Neural cell (in vitro differentiated cells): ENCODE data around the gene SLC25A21. TPM values are rescaled to one million over a fixed set of nuclear protein-coding genes. Genes with fewer than 3 reads are reported as not detected.
"Not testable (repeated sequence)": the region's sequence is repeated elsewhere in the genome, so short reads cannot be mapped to it uniquely, and the experiment has no call there.

Experiments used
- H2AFZ ChIP-seq: fragments of 200-600, 300-800 bp; sonication (generic), shearing (Covaris generic); 2 replicates; pipeline ENCODE4 v1.6.0; 2014; ENCODE audit warnings: low read depth, mild to moderate bottlenecking, antibody characterized with exemption, low read length, moderate library complexity
- H3F3A ChIP-seq: fragments of 200-600 bp; shearing (Covaris generic); 2 replicates; pipeline ENCODE4 v1.6.1; 2016; ENCODE audit warnings: mild to moderate bottlenecking, moderate library complexity, mixed read lengths, antibody characterized with exemption, low read length; ENCODE audit not compliant: insufficient read depth, poor library complexity, severe bottlenecking
- H3K27ac ChIP-seq: fragments of 200-600, 300-800 bp; sonication (generic), shearing (Covaris generic); 2 replicates; pipeline ENCODE4 v1.5.1; 2014; ENCODE audit warnings: mild to moderate bottlenecking, low read length, moderate library complexity
- H3K27me3 ChIP-seq: fragments of 300-800, 200-600 bp; sonication (generic), shearing (Covaris generic); 2 replicates; pipeline ENCODE4 v1.6.0; 2014; ENCODE audit warnings: mild to moderate bottlenecking, low read depth, low read length, moderate library complexity; ENCODE audit not compliant: insufficient read depth
- H3K36me3 ChIP-seq: fragments of 300-800, 200-600 bp; sonication (generic), shearing (Covaris generic); 2 replicates; pipeline ENCODE4 v1.5.1; 2014; ENCODE audit warnings: mild to moderate bottlenecking, antibody characterized with exemption, low read length, moderate library complexity; ENCODE audit not compliant: insufficient read depth
- H3K4me2 ChIP-seq: fragments of 300-800, 200-600 bp; sonication (generic), shearing (Covaris generic); 2 replicates; pipeline ENCODE4 v1.6.0; 2014; ENCODE audit warnings: mild to moderate bottlenecking, low read length
- H3K4me3 ChIP-seq: fragments of 300-800, 200-600 bp; sonication (generic), shearing (Covaris generic); 2 replicates; pipeline ENCODE4 v1.5.1; 2014; ENCODE audit warnings: mild to moderate bottlenecking, low read length, moderate library complexity
- H3K79me2 ChIP-seq: fragments of 200-600 bp; shearing (Covaris generic); replicated peaks from 2 replicates; pipeline ENCODE4 v1.6.0; 2014; ENCODE audit warnings: mild to moderate bottlenecking, low read length, moderate library complexity; ENCODE audit not compliant: insufficient read depth
- H3K9ac ChIP-seq: fragments of 300-800, 200-600 bp; sonication (generic), shearing (Covaris generic); 2 replicates; pipeline ENCODE4 v1.6.1; 2016; ENCODE audit warnings: mild to moderate bottlenecking, low read length, mixed read lengths
- H3K9me2 ChIP-seq: fragments of 200-600 bp; shearing (Covaris generic); 2 replicates; pipeline ENCODE4 v1.6.1; 2016; ENCODE audit warnings: mild to moderate bottlenecking, low read length, mixed read lengths; ENCODE audit not compliant: insufficient read depth
- H3K9me3 ChIP-seq: fragments of 200-600, 300-800 bp; sonication (generic), shearing (Covaris generic); 2 replicates; pipeline ENCODE4 v1.6.1; 2016; ENCODE audit warnings: mild to moderate bottlenecking, mixed run types, low read length, moderate library complexity, mixed read lengths
- H4K20me1 ChIP-seq: fragments of 200-600 bp; shearing (Covaris generic); 2 replicates; pipeline ENCODE4 v1.6.1; 2016; ENCODE audit warnings: mild to moderate bottlenecking, mixed run types; ENCODE audit not compliant: insufficient read depth
- MXI1 ChIP-seq: fragments of 450-650 bp; conservative IDR thresholded peaks from 2 replicates; pipeline ENCODE4 v1.6.1; 2014; ENCODE audit warnings: antibody characterized with exemption, mild to moderate bottlenecking; ENCODE audit not compliant: poor library complexity, severe bottlenecking
- POLR2AphosphoS5 ChIP-seq: IDR thresholded peaks from 2 replicates; pipeline ENCODE4 v1.6.1; 2012
- REST ChIP-seq: IDR thresholded peaks from 2 replicates; pipeline ENCODE4 v1.6.1; 2012; ENCODE audit warnings: borderline replicate concordance
- SMC3 ChIP-seq: fragments of 450-650 bp; conservative IDR thresholded peaks from 2 replicates; pipeline ENCODE4 v1.6.1; 2014; ENCODE audit warnings: antibody characterized with exemption, mild to moderate bottlenecking, moderate library complexity; ENCODE audit not compliant: poor library complexity
- TAF1 ChIP-seq: IDR thresholded peaks from 2 replicates; pipeline ENCODE4 v1.6.1; 2012; ENCODE audit warnings: low read depth
- polyA plus RNA-seq: library from polyadenylated mRNA; depleted of rRNA; stranded (reverse); fragments of >200 nt; gene quantifications from 2 replicates; pipeline ENCODE4 v1.2.3, GENCODE V29; 2014
- TF ChIP-seq, protein P1 (sequence below): fragments of 450-650 bp; IDR thresholded peaks from 2 replicates; pipeline ENCODE4 v1.5.1; 2014; ENCODE audit warnings: antibody characterized with exemption, mild to moderate bottlenecking, moderate library complexity; ENCODE audit not compliant: poor library complexity, severe bottlenecking

SLC25A21 gene
- polyA plus RNA-seq, 1 donor from 2014 or later = 0.35 TPM

- no peaks in the 10 kb centered on the region for H3K36me3 ChIP-seq
- no peaks in the 10 kb centered on the region for H3K79me2 ChIP-seq
- no peak overlapping the region for H3K4me2 ChIP-seq
- no peak overlapping the region for H2AFZ ChIP-seq
- no peak overlapping the region for H3K4me3 ChIP-seq
- no peak overlapping the region for H3K27ac ChIP-seq
- H4K20me1 ChIP-seq = no peaks in the 10 kb centered on the region
- TF ChIP-seq POLR2AphosphoS5 = no peak
- TF ChIP-seq, protein P1, sequence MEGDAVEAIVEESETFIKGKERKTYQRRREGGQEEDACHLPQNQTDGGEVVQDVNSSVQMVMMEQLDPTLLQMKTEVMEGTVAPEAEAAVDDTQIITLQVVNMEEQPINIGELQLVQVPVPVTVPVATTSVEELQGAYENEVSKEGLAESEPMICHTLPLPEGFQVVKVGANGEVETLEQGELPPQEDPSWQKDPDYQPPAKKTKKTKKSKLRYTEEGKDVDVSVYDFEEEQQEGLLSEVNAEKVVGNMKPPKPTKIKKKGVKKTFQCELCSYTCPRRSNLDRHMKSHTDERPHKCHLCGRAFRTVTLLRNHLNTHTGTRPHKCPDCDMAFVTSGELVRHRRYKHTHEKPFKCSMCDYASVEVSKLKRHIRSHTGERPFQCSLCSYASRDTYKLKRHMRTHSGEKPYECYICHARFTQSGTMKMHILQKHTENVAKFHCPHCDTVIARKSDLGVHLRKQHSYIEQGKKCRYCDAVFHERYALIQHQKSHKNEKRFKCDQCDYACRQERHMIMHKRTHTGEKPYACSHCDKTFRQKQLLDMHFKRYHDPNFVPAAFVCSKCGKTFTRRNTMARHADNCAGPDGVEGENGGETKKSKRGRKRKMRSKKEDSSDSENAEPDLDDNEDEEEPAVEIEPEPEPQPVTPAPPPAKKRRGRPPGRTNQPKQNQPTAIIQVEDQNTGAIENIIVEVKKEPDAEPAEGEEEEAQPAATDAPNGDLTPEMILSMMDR = no peak
- TF ChIP-seq TAF1 = no peak
- no peak for TF ChIP-seq SMC3
- TF ChIP-seq MXI1 = no peak
- H3K27me3 ChIP-seq = no peaks in the 10 kb centered on the region
- H3K9me2 ChIP-seq = no peaks in the 10 kb centered on the region
- H3K9ac ChIP-seq = no peak overlapping the region
- no peaks in the 10 kb centered on the region for H3K9me3 ChIP-seq
- no peaks in the 10 kb centered on the region for H3F3A ChIP-seq
Measured at GRCh38 chr14:36817071-36817930, 355.1 kb downstream of the SLC25A21 start.

DNA sequence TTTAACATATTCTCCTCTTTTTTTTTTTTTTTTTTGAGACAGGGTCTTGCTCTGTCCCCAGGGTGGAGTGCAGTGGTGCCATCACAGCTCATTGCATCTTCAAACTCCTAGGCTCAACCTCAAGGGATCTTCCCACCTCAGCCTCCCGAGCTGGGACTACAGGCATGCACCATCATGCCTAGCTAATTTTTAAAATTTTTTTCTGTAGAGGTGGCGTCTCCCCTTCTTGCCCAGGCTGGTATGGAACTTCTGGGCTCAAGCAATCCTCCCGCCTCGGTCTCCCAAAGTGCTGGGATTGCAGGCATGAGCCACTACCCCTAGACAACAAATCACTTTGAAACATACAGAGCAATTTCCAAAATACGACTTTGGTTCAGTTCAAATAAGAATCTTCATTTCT is 355.9 kb downstream of the SLC25A21 start:
- Histone ChIP-seq H4K20me1 (no peaks in the 10 kb centered on the region), H2AFZ (no peak overlapping the region), H3K9me3 (no peaks in the 10 kb centered on the region), H3K9me2 (no peaks in the 10 kb centered on the region), H3K27ac (no peak overlapping the region), H3K79me2 (no peaks in the 10 kb centered on the region), H3K4me2 (no peak overlapping the region), H3K9ac (no peak overlapping the region), H3F3A (no peaks in the 10 kb centered on the region), H3K36me3 (no peaks in the 10 kb centered on the region), H3K4me3 (no peak overlapping the region), H3K27me3 (no peaks in the 10 kb centered on the region)
- no peak for TF ChIP-seq REST
- TF ChIP-seq POLR2AphosphoS5 = no peak

DNA sequence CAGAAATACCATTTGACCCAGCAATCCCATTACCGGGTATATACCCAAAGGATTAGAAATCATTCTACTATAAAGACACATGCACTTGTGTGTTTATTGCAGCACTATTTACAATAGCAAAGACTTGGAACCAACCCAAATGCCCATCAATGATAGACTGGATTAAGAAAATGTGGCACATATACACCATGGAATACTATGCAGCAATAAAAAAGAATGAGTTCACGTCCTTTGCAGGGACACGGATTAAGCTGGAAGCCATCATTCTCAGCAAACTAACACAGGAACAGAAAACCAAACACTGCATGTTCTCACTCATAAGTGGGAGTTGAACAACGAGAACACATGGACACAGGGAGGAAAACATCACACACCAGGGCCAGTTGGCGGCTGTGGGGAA is 357.6 kb downstream of the SLC25A21 start:
- not testable (repeated sequence) for H3K36me3 ChIP-seq, H3K9ac ChIP-seq, H3K9me2 ChIP-seq, H3K4me2 ChIP-seq, H3K27ac ChIP-seq, H3K27me3 ChIP-seq, H3K4me3 ChIP-seq, H3F3A ChIP-seq, H3K9me3 ChIP-seq, H2AFZ ChIP-seq, H4K20me1 ChIP-seq, H3K79me2 ChIP-seq
